K562 (cell line): Measurements from ENCODE around the gene ZC3H6. TPM values are rescaled to one million over a fixed set of nuclear protein-coding genes. Genes with fewer than 3 reads are reported as not detected.

Source experiments
- ATAC-seq: fragments of 200-7000 bp; cut with Tn5 transposase; 3 replicates; pipeline ENCODE4 v1.9.1; 2020; ENCODE audit warnings: moderate library complexity
- BruUV-seq: library from RNA; stranded (reverse); fragments of 400-500 nt; replicated peaks from 2 replicates; lab custom pipeline; 2021; lab: Mats Ljungman, UMichigan
- CTCF ChIA-PET: fragments of 300-600 bp; formaldehyde crosslinking; extraction: SDS; loops from one replicate; lab custom pipeline; 2021; ENCODE audit warnings: low intra/inter-chr PET ratio; lab: Yijun Ruan, JAX
- POLR2A ChIA-PET: fragments of 300-600, 350-650 bp; sonication (Branson Sonifier 250); formaldehyde crosslinking; extraction: SDS; loops from one replicate; lab custom pipeline; 2021; ENCODE audit warnings: antibody characterized with exemption, inconsistent platforms; lab: Yijun Ruan, JAX
- DNase-seq, 4 experiments: peaks; one replicate each; pipeline versions ENCODE4 v3.0.0 to v3.0.0-alpha.2; 2011 to 2018; ENCODE audit warnings: low spot score in 3 of 4, mixed read lengths in 3 of 4; ENCODE audit errors: extremely low read depth in 1 of 4
- FAIRE-seq: peaks from 2 replicates; lab custom pipeline; 2011; peaks lifted over from hg19 to GRCh38; lab: Jason Lieb, UNC
- H2AFZ ChIP-seq: 2 replicates; pipeline ENCODE4 v1.6.0; 2011; ENCODE audit warnings: low read depth, low read length, control low read depth, inconsistent platforms
- H3K27ac ChIP-seq: fragments of 200-600 bp; 3 replicates; pipeline ENCODE4 v1.8.0; 2011; ENCODE audit warnings: low read depth, mild to moderate bottlenecking, control low read depth, inconsistent platforms, low read length, moderate library complexity, mixed read lengths; ENCODE audit errors: extremely low read depth
- H3K27me3 ChIP-seq, 2 experiments: fragments of 300-600 bp in 1 of 2; 2 replicates in 1 of 2; 3 replicates in 1 of 2; pipeline versions ENCODE4 v1.6.0 to v1.8.0; 2011; ENCODE audit warnings: inconsistent platforms in 2 of 2, low read length in 2 of 2, mild to moderate bottlenecking in 1 of 2, mixed read lengths in 1 of 2, moderate library complexity in 1 of 2; ENCODE audit not compliant: control insufficient read depth in 2 of 2, insufficient read depth in 2 of 2
- H3K36me3 ChIP-seq: fragments of 300-600 bp; 3 replicates; pipeline ENCODE4 v1.8.0; 2011; ENCODE audit warnings: mild to moderate bottlenecking, low read length, inconsistent platforms; ENCODE audit not compliant: control insufficient read depth, insufficient read depth
- H3K4me1 ChIP-seq, 2 experiments: fragments of 200-600 bp in 1 of 2; replicated peaks in 1 of 2; 2 replicates in 1 of 2; 3 replicates in 1 of 2; pipeline versions ENCODE4 v1.5.1 to v1.8.0; 2011; ENCODE audit warnings: inconsistent platforms in 2 of 2, low read length in 2 of 2, mild to moderate bottlenecking in 1 of 2, mixed read lengths in 1 of 2, moderate library complexity in 1 of 2; ENCODE audit not compliant: control insufficient read depth in 2 of 2, insufficient read depth in 2 of 2
- H3K4me2 ChIP-seq: 2 replicates; pipeline ENCODE4 v1.6.1; 2011; ENCODE audit warnings: low read length, control low read depth, inconsistent platforms, mixed read lengths; ENCODE audit not compliant: insufficient read depth
- H3K4me3 ChIP-seq: fragments of 200-600 bp; sonication (generic), shearing (Covaris generic); 2 replicates; pipeline ENCODE4 v1.5.1; 2016; ENCODE audit warnings: control low read depth, inconsistent platforms
- H3K79me2 ChIP-seq: fragments of 200-600 bp; 3 replicates; pipeline ENCODE4 v1.8.0; 2011; ENCODE audit warnings: low read length, inconsistent platforms; ENCODE audit not compliant: control insufficient read depth, insufficient read depth
- H3K9ac ChIP-seq, 2 experiments: 2 replicates each; pipeline versions ENCODE4 v1.6.0 to v1.6.1; 2011; ENCODE audit warnings: low read depth in 2 of 2, low read length in 2 of 2, control low read depth in 1 of 2, inconsistent platforms in 1 of 2, mild to moderate bottlenecking in 1 of 2, mixed read lengths in 1 of 2; ENCODE audit not compliant: insufficient read depth in 1 of 2
- H3K9me1 ChIP-seq: one replicate; pipeline ENCODE4 v1.6.0; 2011; ENCODE audit warnings: inconsistent platforms, mild to moderate bottlenecking, low read length, moderate library complexity; ENCODE audit not compliant: control insufficient read depth, insufficient read depth
- H3K9me3 ChIP-seq: replicated peaks from 2 replicates; pipeline ENCODE4 v1.5.1; 2011; ENCODE audit warnings: low read depth, low read length, inconsistent platforms; ENCODE audit not compliant: control insufficient read depth, insufficient read depth
- H4K20me1 ChIP-seq: replicated peaks from 2 replicates; pipeline ENCODE4 v1.6.1; 2011; ENCODE audit warnings: low read length, inconsistent platforms, mixed read lengths; ENCODE audit not compliant: control insufficient read depth, insufficient read depth
- ARID1B ChIP-seq: fragments of 450-650 bp; IDR thresholded peaks from 2 replicates; pipeline ENCODE4 v1.6.1; 2016; ENCODE audit warnings: antibody characterized with exemption, mild to moderate bottlenecking, inconsistent platforms
- CBX5 ChIP-seq: IDR thresholded peaks from 2 replicates; pipeline ENCODE4 v1.6.1; 2014; ENCODE audit warnings: low read depth, borderline replicate concordance
- DPF2 ChIP-seq: fragments of 450-650 bp; IDR thresholded peaks from 2 replicates; pipeline ENCODE4 v1.6.1; 2016
- IFI16 ChIP-seq: fragments of 250-450 bp; sonication (Bioruptor Pico); IDR thresholded peaks from 2 replicates; pipeline ENCODE4 v2.1.2; 2022; ENCODE audit warnings: mild to moderate bottlenecking, inconsistent platforms
- SPI1 ChIP-seq: IDR thresholded peaks from 2 replicates; pipeline ENCODE4 v1.6.1; 2011; ENCODE audit warnings: low read depth, low read length, control low read depth, borderline replicate concordance
- TCF3 ChIP-seq: sonication (generic); formaldehyde crosslinking; IDR thresholded peaks from 2 replicates; pipeline ENCODE4 v1.4.0; 2020; ENCODE audit warnings: mild to moderate bottlenecking, missing genetic modification reagents
- TCF7L2 ChIP-seq: fragments of 150-350 bp; IDR thresholded peaks from 2 replicates; pipeline ENCODE4 v1.6.1; 2016; ENCODE audit warnings: low read depth, mild to moderate bottlenecking, low read length, moderate library complexity
- ZNF239 ChIP-seq: fragments of 250-450 bp; sonication (Bioruptor Pico); IDR thresholded peaks from 2 replicates; pipeline ENCODE4 v1.4.0; 2020; ENCODE audit warnings: mild to moderate bottlenecking
- WGBS: fragments of 100-300 bp; shearing (Covaris generic); methylation state at CpG from one replicate; pipeline ENCODE4 v1.1.6; 2016; ENCODE audit warnings: low coverage, mixed read lengths; ENCODE audit not compliant: insufficient coverage; ENCODE audit errors: missing lambda C conversion rate; 5-methylcytosine and 5-hydroxymethylcytosine counted together
- in situ Hi-C: fragments of 300-500 bp; cut with MboI; formaldehyde crosslinking; loops from 4 replicates; pipeline ENCODE4 v1.15.0; 2018; ENCODE audit warnings: inconsistent platforms, mixed read lengths
- intact Hi-C: fragments of 100-400 bp; cut with micrococcal nuclease; formaldehyde crosslinking; loops from 2 replicates; pipeline ENCODE4 v1.14.2; 2022
- polyA plus RNA-seq, 8 experiments: library from polyadenylated mRNA; depleted of rRNA in 4 of 8; stranded (reverse) in 5 of 8; unstranded in 3 of 8; fragments of >200 nt; fragmentation: Nextera tagmentation in 2 of 8; fragmentation: Illumina TruSeq in 1 of 8; extraction: Ambion mirVana in 2 of 8; extraction: Trizol in 1 of 8; gene quantifications; 2 replicates each; pipeline versions ENCODE4 v1.2.1 to v1.2.3, GENCODE V29; 2011 to 2014; ENCODE audit warnings: inconsistent platforms in 1 of 8, missing spikeins in 1 of 8
- total RNA-seq, 7 experiments: library from RNA; depleted of rRNA in 6 of 7; stranded (reverse); fragments of >200 nt in 6 of 7; fragmentation: Illumina TruSeq in 2 of 7; extraction: Trizol in 2 of 7; gene quantifications; 2 replicates each; pipeline versions ENCODE4 v1.2.1 to v1.2.3, GENCODE V29; 2011 to 2021; ENCODE audit warnings: low replicate concordance in 1 of 7
- TF ChIP-seq, protein P1 (sequence below): fragments of 450-650 bp; IDR thresholded peaks from 2 replicates; pipeline ENCODE4 v1.6.1; 2016
- TF ChIP-seq, protein P2 (sequence below), 2 experiments: fragments of 450-650 bp; formaldehyde crosslinking in 1 of 2; IDR thresholded peaks; 2 replicates each; pipeline versions ENCODE4 v1.4.0 to v1.6.1; 2014 to 2020; ENCODE audit warnings: mild to moderate bottlenecking in 2 of 2, borderline replicate concordance in 1 of 2, low read depth in 1 of 2
- TF ChIP-seq, protein P3 (sequence below): sonication (generic); IDR thresholded peaks from 2 replicates; pipeline ENCODE4 v1.6.1; 2016

ZC3H6 gene
- total and polyA plus RNA-seq, 9 of the 15 experiments (the other 6 are each of a cell fraction or from before 2014, with no cell fraction given) = 0.45 to 1.9 (median 1.5) TPM

DNA sequence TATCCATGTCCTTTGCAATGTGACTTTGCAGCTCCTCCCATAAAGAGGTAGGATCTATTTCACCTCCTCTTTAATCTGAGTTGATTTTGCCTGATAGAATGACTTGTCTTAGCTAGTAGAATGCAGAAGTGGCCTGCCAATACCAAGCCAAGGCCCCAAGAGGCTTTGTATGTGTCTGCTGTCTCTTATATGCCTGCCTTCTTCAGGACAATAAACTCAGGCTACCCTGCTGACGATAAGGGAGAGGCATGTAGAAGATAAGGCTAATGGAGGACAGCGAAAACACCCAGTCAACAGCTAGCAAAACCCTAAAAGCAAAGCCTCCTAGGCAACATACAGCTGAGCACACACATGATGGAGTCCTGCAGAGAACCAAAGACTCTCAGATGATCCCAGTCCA, 18.7 kb upstream of the ZC3H6 start:
- ATAC-seq (no peak), FAIRE-seq (peak; percentile 46), DNase-seq (peak in 2 of 4 experiments; percentile 52 to 65)
- Histone ChIP-seq H3K4me1 (peaks cover 24 to 35% of the 10 kb centered on the region in 2 experiments), H3K27me3 (no peaks in the 10 kb centered on the region), H3K27ac (peak overlapping the region; percentile 59), H4K20me1 (0 out of 2 replicates have a peak, but pooled peaks cover under 1% of the 10 kb centered on the region), H3K4me2 (peak overlapping the region; percentile 49), H3K36me3 (peaks cover under 1% of the 10 kb centered on the region; the same call in 1 of the 3 replicates), H3K9me3 (no peaks in the 10 kb centered on the region), H3K9ac (peak overlapping the region in 1 of 2 experiments; percentile 13; a peak in 1 of 4 replicates), H3K9me1 (no peaks in the 10 kb centered on the region), H3K79me2 (peaks cover 28% of the 10 kb centered on the region), H3K4me3 (no peak overlapping the region), H2AFZ (peak overlapping the region; percentile 87)
- POLR2A ChIA-PET = interaction anchor here (0.6 to 3.8 kb wide), 3 partner anchors 9 to 17 kb away, joined by 3 to 16 read pairs (median 4); no protein-coding TSS in a partner anchor
- no TSS peak for BruUV-seq
- CTCF ChIA-PET = no interaction called here
- in situ Hi-C loops (loop anchor here (25.0 kb wide), 1 partner anchor 231 kb away; the partner anchor contains the start of gene TTL), intact Hi-C loops (loop anchor here (5.0 kb wide), 4 partner anchors 134 to 359 kb away; partner anchors contain the start of genes MERTK and TTL)
- 0% methylated on average over 2 of the region's 2 CpGs for WGBS
- TF ChIP-seq, protein P1, sequence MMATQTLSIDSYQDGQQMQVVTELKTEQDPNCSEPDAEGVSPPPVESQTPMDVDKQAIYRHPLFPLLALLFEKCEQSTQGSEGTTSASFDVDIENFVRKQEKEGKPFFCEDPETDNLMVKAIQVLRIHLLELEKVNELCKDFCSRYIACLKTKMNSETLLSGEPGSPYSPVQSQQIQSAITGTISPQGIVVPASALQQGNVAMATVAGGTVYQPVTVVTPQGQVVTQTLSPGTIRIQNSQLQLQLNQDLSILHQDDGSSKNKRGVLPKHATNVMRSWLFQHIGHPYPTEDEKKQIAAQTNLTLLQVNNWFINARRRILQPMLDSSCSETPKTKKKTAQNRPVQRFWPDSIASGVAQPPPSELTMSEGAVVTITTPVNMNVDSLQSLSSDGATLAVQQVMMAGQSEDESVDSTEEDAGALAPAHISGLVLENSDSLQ = 0 out of 2 replicates have a peak, but pooled peaks have one; percentile 14
- no peak for TF ChIP-seq IFI16 (CRISPR knock-in tag)
- peak; percentile 28; the same call in 1 of the 2 replicates for TF ChIP-seq TCF3 (CRISPR knock-in tag)
- TF ChIP-seq TCF7L2 = no peak
- TF ChIP-seq ZNF239 (CRISPR knock-in tag) = 0 out of 2 replicates have a peak, but pooled peaks have one; percentile 48
- TF ChIP-seq CBX5 = no peak
- TF ChIP-seq, protein P2, sequence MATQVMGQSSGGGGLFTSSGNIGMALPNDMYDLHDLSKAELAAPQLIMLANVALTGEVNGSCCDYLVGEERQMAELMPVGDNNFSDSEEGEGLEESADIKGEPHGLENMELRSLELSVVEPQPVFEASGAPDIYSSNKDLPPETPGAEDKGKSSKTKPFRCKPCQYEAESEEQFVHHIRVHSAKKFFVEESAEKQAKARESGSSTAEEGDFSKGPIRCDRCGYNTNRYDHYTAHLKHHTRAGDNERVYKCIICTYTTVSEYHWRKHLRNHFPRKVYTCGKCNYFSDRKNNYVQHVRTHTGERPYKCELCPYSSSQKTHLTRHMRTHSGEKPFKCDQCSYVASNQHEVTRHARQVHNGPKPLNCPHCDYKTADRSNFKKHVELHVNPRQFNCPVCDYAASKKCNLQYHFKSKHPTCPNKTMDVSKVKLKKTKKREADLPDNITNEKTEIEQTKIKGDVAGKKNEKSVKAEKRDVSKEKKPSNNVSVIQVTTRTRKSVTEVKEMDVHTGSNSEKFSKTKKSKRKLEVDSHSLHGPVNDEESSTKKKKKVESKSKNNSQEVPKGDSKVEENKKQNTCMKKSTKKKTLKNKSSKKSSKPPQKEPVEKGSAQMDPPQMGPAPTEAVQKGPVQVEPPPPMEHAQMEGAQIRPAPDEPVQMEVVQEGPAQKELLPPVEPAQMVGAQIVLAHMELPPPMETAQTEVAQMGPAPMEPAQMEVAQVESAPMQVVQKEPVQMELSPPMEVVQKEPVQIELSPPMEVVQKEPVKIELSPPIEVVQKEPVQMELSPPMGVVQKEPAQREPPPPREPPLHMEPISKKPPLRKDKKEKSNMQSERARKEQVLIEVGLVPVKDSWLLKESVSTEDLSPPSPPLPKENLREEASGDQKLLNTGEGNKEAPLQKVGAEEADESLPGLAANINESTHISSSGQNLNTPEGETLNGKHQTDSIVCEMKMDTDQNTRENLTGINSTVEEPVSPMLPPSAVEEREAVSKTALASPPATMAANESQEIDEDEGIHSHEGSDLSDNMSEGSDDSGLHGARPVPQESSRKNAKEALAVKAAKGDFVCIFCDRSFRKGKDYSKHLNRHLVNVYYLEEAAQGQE (IDR thresholded peaks at IDR 0.05; ENCODE audit: borderline replicate concordance) = peak; percentile 31; the same call in 1 of the 2 replicates
- TF ChIP-seq, protein P2 (CRISPR knock-in tag; IDR thresholded peaks at IDR 0.05; ENCODE audit: low read depth) = no peak
- peak; percentile 57 for TF ChIP-seq DPF2
- TF ChIP-seq SPI1 = peak; percentile 61; the same call in 1 of the 2 replicates
- peak; percentile 35; the same call in 1 of the 2 replicates for TF ChIP-seq ARID1B
- TF ChIP-seq, protein P3, sequence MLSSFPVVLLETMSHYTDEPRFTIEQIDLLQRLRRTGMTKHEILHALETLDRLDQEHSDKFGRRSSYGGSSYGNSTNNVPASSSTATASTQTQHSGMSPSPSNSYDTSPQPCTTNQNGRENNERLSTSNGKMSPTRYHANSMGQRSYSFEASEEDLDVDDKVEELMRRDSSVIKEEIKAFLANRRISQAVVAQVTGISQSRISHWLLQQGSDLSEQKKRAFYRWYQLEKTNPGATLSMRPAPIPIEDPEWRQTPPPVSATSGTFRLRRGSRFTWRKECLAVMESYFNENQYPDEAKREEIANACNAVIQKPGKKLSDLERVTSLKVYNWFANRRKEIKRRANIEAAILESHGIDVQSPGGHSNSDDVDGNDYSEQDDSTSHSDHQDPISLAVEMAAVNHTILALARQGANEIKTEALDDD = no peak
